Measurements from ENCODE around the gene FGD5. TPM values are rescaled to one million over a fixed set of nuclear protein-coding genes. Genes with fewer than 3 reads are reported as not detected.

FGD5 gene
- total and polyA plus RNA-seq, 2 donors (not counting 1 experiment from before 2014, with no cell fraction given), result not detected

GRCh38 chr3:14859880-14860279 is 41.1 kb downstream of the FGD5 start:
- Histone ChIP-seq H3K4me3 (ENCODE audit: control extremely low read depth in 1 of 5, extremely low read depth in 1 of 5, insufficient read depth in 1 of 5, low read depth in 2 of 5, low read length in 4 of 5) (no peak overlapping the region), H3K9ac (ENCODE audit: low read length) (no peak overlapping the region), H3K27ac (ENCODE audit: low read length in 2 of 2) (no peak overlapping the region), H2AFZ (ENCODE audit: insufficient read depth, low read depth, low read length, poor library complexity, severe bottlenecking) (no peak overlapping the region), H4K20me1 (ENCODE audit: control insufficient read depth, insufficient read depth, low read length, poor library complexity, severe bottlenecking) (no peaks in the 10 kb centered on the region), H3K36me3 (replicated peaks in 1 of 2; ENCODE audit: control extremely low read depth in 1 of 2, control insufficient read depth in 1 of 2, extremely low read depth in 1 of 2, insufficient read depth in 2 of 2, low read length in 1 of 2) (no peaks in the 10 kb centered on the region), H3K27me3 (replicated peaks in 1 of 4; ENCODE audit: control extremely low read depth in 1 of 4, control insufficient read depth in 3 of 4, insufficient read depth in 4 of 4, low read length in 3 of 4) (peaks cover 0 to 4% (median 0%) of the 10 kb centered on the region in 4 experiments), H3K4me2 (replicated peaks; ENCODE audit: low read depth, low read length, poor library complexity, severe bottlenecking) (no peak overlapping the region), H3K4me1 (ENCODE audit: control insufficient read depth in 2 of 2, insufficient read depth in 2 of 2, low read length in 2 of 2) (no peaks in the 10 kb centered on the region), H3K9me3 (ENCODE audit: control extremely low read depth in 1 of 3, control insufficient read depth in 2 of 3, insufficient read depth in 1 of 3, low read length in 2 of 3) (no peaks in the 10 kb centered on the region), H3K79me2 (ENCODE audit: control insufficient read depth, insufficient read depth, low read length) (no peaks in the 10 kb centered on the region)
- DNase-seq, result no peak
- no peak overlapping the region for H3K4me3 Mint-ChIP-seq
- intact Hi-C loops (cut with micrococcal nuclease), result no loop called here
- no peaks in the 10 kb centered on the region for H3K4me1 Mint-ChIP-seq
- no peak overlapping the region for H3K27ac Mint-ChIP-seq
- H3K27me3 Mint-ChIP-seq, result peaks cover 36% of the 10 kb centered on the region
- H3K9me3 Mint-ChIP-seq (ENCODE audit: insufficient read depth), result no peaks in the 10 kb centered on the region
- ATAC-seq (ENCODE audit: low read depth), result no peak
- ChIA-PET POLR2A (no interaction called here), CTCF (no interaction called here)
- TF ChIP-seq CTCF (IDR thresholded peaks at IDR 0.05) (no peak), EZH2 (IDR thresholded peaks at IDR 0.05; ENCODE audit: borderline replicate concordance, insufficient read depth, low read depth, low read length, poor library complexity, severe bottlenecking) (no peak)
- 90% methylated on average over 3 of the region's 4 CpGs for WGBS (ENCODE audit: insufficient coverage)

GRCh38 chr3:14861031-14861430 is 42.3 kb downstream of the FGD5 start:
- no peaks in the 10 kb centered on the region for H3K4me1 Mint-ChIP-seq
- Histone ChIP-seq H3K27ac (ENCODE audit: low read length in 2 of 2) (no peak overlapping the region), H3K36me3 (replicated peaks in 1 of 2; ENCODE audit: control extremely low read depth in 1 of 2, control insufficient read depth in 1 of 2, extremely low read depth in 1 of 2, insufficient read depth in 2 of 2, low read length in 1 of 2) (no peaks in the 10 kb centered on the region), H3K9me3 (ENCODE audit: control extremely low read depth in 1 of 3, control insufficient read depth in 2 of 3, insufficient read depth in 1 of 3, low read length in 2 of 3) (no peaks in the 10 kb centered on the region), H3K79me2 (ENCODE audit: control insufficient read depth, insufficient read depth, low read length) (no peaks in the 10 kb centered on the region), H4K20me1 (ENCODE audit: control insufficient read depth, insufficient read depth, low read length, poor library complexity, severe bottlenecking) (no peaks in the 10 kb centered on the region), H3K4me3 (ENCODE audit: control extremely low read depth in 1 of 5, extremely low read depth in 1 of 5, insufficient read depth in 1 of 5, low read depth in 2 of 5, low read length in 4 of 5) (no peak overlapping the region), H3K4me2 (replicated peaks; ENCODE audit: low read depth, low read length, poor library complexity, severe bottlenecking) (no peak overlapping the region), H3K4me1 (ENCODE audit: control insufficient read depth in 2 of 2, insufficient read depth in 2 of 2, low read length in 2 of 2) (no peaks in the 10 kb centered on the region), H3K9ac (ENCODE audit: low read length) (no peak overlapping the region), H3K27me3 (replicated peaks in 1 of 4; ENCODE audit: control extremely low read depth in 1 of 4, control insufficient read depth in 3 of 4, insufficient read depth in 4 of 4, low read length in 3 of 4) (peaks cover 0 to 10% (median 0%) of the 10 kb centered on the region in 4 experiments), H2AFZ (ENCODE audit: insufficient read depth, low read depth, low read length, poor library complexity, severe bottlenecking) (no peak overlapping the region)
- H3K9me3 Mint-ChIP-seq (ENCODE audit: insufficient read depth), result no peaks in the 10 kb centered on the region
- 80% methylated on average over 5 of the region's 7 CpGs for WGBS (ENCODE audit: insufficient coverage)
- POLR2A ChIA-PET, result no interaction called here
- intact Hi-C loops (cut with micrococcal nuclease), result no loop called here
- CTCF ChIA-PET, result no interaction called here
- peaks cover 26% of the 10 kb centered on the region for H3K27me3 Mint-ChIP-seq
- TF ChIP-seq CTCF (IDR thresholded peaks at IDR 0.05), result no peak
- TF ChIP-seq EZH2 (IDR thresholded peaks at IDR 0.05; ENCODE audit: borderline replicate concordance, insufficient read depth, low read depth, low read length, poor library complexity, severe bottlenecking), result no peak
- no peak for ATAC-seq (ENCODE audit: low read depth)
- DNase-seq, result no peak
- no peak overlapping the region for H3K4me3 Mint-ChIP-seq
- no peak overlapping the region for H3K27ac Mint-ChIP-seq
